Endometrial microvascular endothelial cells (primary cell): ENCODE data around the gene TRPC4. TPM values are rescaled to one million over a fixed set of nuclear protein-coding genes. Genes with fewer than 3 reads are reported as not detected.
"Not testable (repeated sequence)": the region's sequence is repeated elsewhere in the genome, so short reads cannot be mapped to it uniquely, and the experiment has no call there.

Experiments
- in situ Hi-C: cut with HindIII; loops from 2 replicates; pipeline ENCODE4 v1.10.0; 2017; ENCODE audit warnings: low sequenced_read_pairs, low pct_unique_long_range_greater_than_20kb; ENCODE audit errors: inconsistent ontology term
- total RNA-seq: library from RNA; depleted of rRNA; stranded (reverse); fragments of >200 nt; gene quantifications from one replicate; pipeline ENCODE4 v1.2.3, GENCODE V29; 2015; ENCODE audit errors: inconsistent ontology term

The TRPC4 gene
- total RNA-seq, 1 donor from 2014 or later, result 0.84 TPM

DNA sequence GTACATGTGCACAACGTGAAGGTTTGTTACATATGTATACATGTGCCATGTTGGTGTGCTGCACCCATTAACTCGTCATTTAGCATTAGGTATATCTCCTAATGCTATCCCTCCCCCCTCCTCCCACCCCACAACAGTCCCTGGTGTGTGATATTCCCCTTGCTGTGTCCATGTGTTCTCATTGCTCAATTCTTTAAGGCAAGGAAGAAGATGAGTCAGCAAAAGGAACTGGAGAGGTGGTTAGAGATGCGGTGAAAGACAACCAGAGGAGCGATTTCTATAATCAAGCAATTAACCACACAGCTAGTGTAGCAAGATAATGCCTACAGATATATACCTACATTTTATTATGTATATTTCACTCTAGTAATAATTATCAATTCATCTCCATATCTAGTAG is 280.2 kb downstream of the TRPC4 start:
- in situ Hi-C loops, result not testable (repeated sequence)

DNA sequence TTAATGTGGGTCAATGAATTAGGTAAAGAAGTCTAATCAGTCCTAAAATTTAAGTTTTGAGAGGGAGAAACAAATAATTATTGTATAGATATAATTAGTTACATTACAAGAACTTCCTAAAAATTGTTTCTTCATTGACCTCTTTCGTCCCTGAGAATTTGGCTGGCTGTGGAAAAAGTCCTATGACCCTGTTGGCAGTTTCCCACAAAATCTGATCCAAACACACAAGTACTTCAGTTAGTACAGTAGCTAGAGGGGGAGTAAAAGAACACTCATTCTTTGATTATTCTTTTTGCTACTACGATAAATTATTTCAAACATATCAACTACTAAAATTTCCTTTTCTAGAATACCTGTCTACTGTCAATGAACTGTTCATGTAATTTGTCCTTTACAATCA is 282.3 kb downstream of the TRPC4 start:
- in situ Hi-C loops, result no loop called here
